K562 (cell line): ENCODE data around the gene YBX1. TPM values are rescaled to one million over a fixed set of nuclear protein-coding genes. Genes with fewer than 3 reads are reported as not detected.

Experiments used
- ATAC-seq: fragments of 200-7000 bp; cut with Tn5 transposase; 3 replicates; pipeline ENCODE4 v1.9.1; 2020; ENCODE audit warnings: moderate library complexity
- BruUV-seq: library from RNA; stranded (reverse); fragments of 400-500 nt; replicated peaks from 2 replicates; lab custom pipeline; 2021; lab: Mats Ljungman, UMichigan
- CTCF ChIA-PET: fragments of 300-600 bp; formaldehyde crosslinking; extraction: SDS; loops from one replicate; lab custom pipeline; 2021; ENCODE audit warnings: low intra/inter-chr PET ratio; lab: Yijun Ruan, JAX
- POLR2A ChIA-PET: fragments of 300-600, 350-650 bp; sonication (Branson Sonifier 250); formaldehyde crosslinking; extraction: SDS; loops from one replicate; lab custom pipeline; 2021; ENCODE audit warnings: antibody characterized with exemption, inconsistent platforms; lab: Yijun Ruan, JAX
- DNase-seq, 4 experiments: peaks; one replicate each; pipeline versions ENCODE4 v3.0.0 to v3.0.0-alpha.2; 2011 to 2018; ENCODE audit warnings: low spot score in 3 of 4, mixed read lengths in 3 of 4; ENCODE audit errors: extremely low read depth in 1 of 4
- FAIRE-seq: peaks from 2 replicates; lab custom pipeline; 2011; peaks lifted over from hg19 to GRCh38; lab: Jason Lieb, UNC
- H2AFZ ChIP-seq: 2 replicates; pipeline ENCODE4 v1.6.0; 2011; ENCODE audit warnings: low read depth, low read length, control low read depth, inconsistent platforms
- H3K27ac ChIP-seq: fragments of 200-600 bp; 3 replicates; pipeline ENCODE4 v1.8.0; 2011; ENCODE audit warnings: low read depth, mild to moderate bottlenecking, control low read depth, inconsistent platforms, low read length, moderate library complexity, mixed read lengths; ENCODE audit errors: extremely low read depth
- H3K27me3 ChIP-seq, 2 experiments: fragments of 300-600 bp in 1 of 2; 2 replicates in 1 of 2; 3 replicates in 1 of 2; pipeline versions ENCODE4 v1.6.0 to v1.8.0; 2011; ENCODE audit warnings: inconsistent platforms in 2 of 2, low read length in 2 of 2, mild to moderate bottlenecking in 1 of 2, mixed read lengths in 1 of 2, moderate library complexity in 1 of 2; ENCODE audit not compliant: control insufficient read depth in 2 of 2, insufficient read depth in 2 of 2
- H3K36me3 ChIP-seq: fragments of 300-600 bp; 3 replicates; pipeline ENCODE4 v1.8.0; 2011; ENCODE audit warnings: mild to moderate bottlenecking, low read length, inconsistent platforms; ENCODE audit not compliant: control insufficient read depth, insufficient read depth
- H3K4me1 ChIP-seq, 2 experiments: fragments of 200-600 bp in 1 of 2; replicated peaks in 1 of 2; 2 replicates in 1 of 2; 3 replicates in 1 of 2; pipeline versions ENCODE4 v1.5.1 to v1.8.0; 2011; ENCODE audit warnings: inconsistent platforms in 2 of 2, low read length in 2 of 2, mild to moderate bottlenecking in 1 of 2, mixed read lengths in 1 of 2, moderate library complexity in 1 of 2; ENCODE audit not compliant: control insufficient read depth in 2 of 2, insufficient read depth in 2 of 2
- H3K4me2 ChIP-seq: 2 replicates; pipeline ENCODE4 v1.6.1; 2011; ENCODE audit warnings: low read length, control low read depth, inconsistent platforms, mixed read lengths; ENCODE audit not compliant: insufficient read depth
- H3K4me3 ChIP-seq: fragments of 200-600 bp; sonication (generic), shearing (Covaris generic); 2 replicates; pipeline ENCODE4 v1.5.1; 2016; ENCODE audit warnings: control low read depth, inconsistent platforms
- H3K79me2 ChIP-seq: fragments of 200-600 bp; 3 replicates; pipeline ENCODE4 v1.8.0; 2011; ENCODE audit warnings: low read length, inconsistent platforms; ENCODE audit not compliant: control insufficient read depth, insufficient read depth
- H3K9ac ChIP-seq, 2 experiments: 2 replicates each; pipeline versions ENCODE4 v1.6.0 to v1.6.1; 2011; ENCODE audit warnings: low read depth in 2 of 2, low read length in 2 of 2, control low read depth in 1 of 2, inconsistent platforms in 1 of 2, mild to moderate bottlenecking in 1 of 2, mixed read lengths in 1 of 2; ENCODE audit not compliant: insufficient read depth in 1 of 2
- H3K9me1 ChIP-seq: one replicate; pipeline ENCODE4 v1.6.0; 2011; ENCODE audit warnings: inconsistent platforms, mild to moderate bottlenecking, low read length, moderate library complexity; ENCODE audit not compliant: control insufficient read depth, insufficient read depth
- H3K9me3 ChIP-seq: replicated peaks from 2 replicates; pipeline ENCODE4 v1.5.1; 2011; ENCODE audit warnings: low read depth, low read length, inconsistent platforms; ENCODE audit not compliant: control insufficient read depth, insufficient read depth
- H4K20me1 ChIP-seq: replicated peaks from 2 replicates; pipeline ENCODE4 v1.6.1; 2011; ENCODE audit warnings: low read length, inconsistent platforms, mixed read lengths; ENCODE audit not compliant: control insufficient read depth, insufficient read depth
- BRF1 ChIP-seq: IDR thresholded peaks from 3 replicates; pipeline ENCODE4 v1.6.1; 2011; ENCODE audit warnings: borderline replicate concordance, mild to moderate bottlenecking; ENCODE audit not compliant: insufficient read length; ENCODE audit errors: extremely low read depth
- CTCF ChIP-seq, 3 experiments: IDR thresholded peaks in 2 of 3; conservative IDR thresholded peaks in 1 of 3; 2 replicates each; pipeline ENCODE4 v1.5.1; 2011 to 2012; ENCODE audit warnings: low read length in 3 of 3, mild to moderate bottlenecking in 3 of 3, control low read depth in 2 of 3, improper control_type of control experiment in 1 of 3, inconsistent platforms in 1 of 3, low read depth in 1 of 3, mixed read lengths in 1 of 3, moderate library complexity in 1 of 3; ENCODE audit not compliant: insufficient read depth in 2 of 3
- HMGN3 ChIP-seq: IDR thresholded peaks from 2 replicates; pipeline ENCODE4 v1.6.1; 2011; ENCODE audit warnings: borderline replicate concordance, low read depth, mild to moderate bottlenecking, mixed read lengths, low read length; ENCODE audit not compliant: insufficient read length; ENCODE audit errors: extremely low read depth
- JUN ChIP-seq, 2 experiments: sonication (generic) in 1 of 2; formaldehyde crosslinking in 1 of 2; IDR thresholded peaks; 2 replicates each; pipeline versions ENCODE4 v1.6.1 to v1.8.0; 2012 to 2022; ENCODE audit warnings: borderline replicate concordance in 2 of 2, mild to moderate bottlenecking in 2 of 2, improper control_type of control experiment in 1 of 2, low read depth in 1 of 2, low read length in 1 of 2, missing genetic modification reagents in 1 of 2
- RAD21 ChIP-seq, 2 experiments: fragments of 250-450 bp in 1 of 2; fragments of 450-650 bp in 1 of 2; sonication (Bioruptor Pico) in 1 of 2; formaldehyde crosslinking in 1 of 2; IDR thresholded peaks in 1 of 2; conservative IDR thresholded peaks in 1 of 2; 2 replicates each; pipeline versions ENCODE4 v1.4.0 to v1.8.0; 2020 to 2022; ENCODE audit warnings: mild to moderate bottlenecking in 2 of 2, moderate library complexity in 1 of 2
- SRSF1 ChIP-seq: fragments of 200-400 bp; formaldehyde crosslinking; IDR thresholded peaks from 2 replicates; pipeline ENCODE4 v1.6.1; 2017; ENCODE audit warnings: mild to moderate bottlenecking, low read depth, low read length, moderate library complexity
- ZNF274 ChIP-seq: IDR thresholded peaks from 2 replicates; pipeline ENCODE4 v1.6.1; 2011; ENCODE audit warnings: low read depth, mild to moderate bottlenecking, low read length, moderate library complexity, borderline replicate concordance
- WGBS: fragments of 100-300 bp; shearing (Covaris generic); methylation state at CpG from one replicate; pipeline ENCODE4 v1.1.6; 2016; ENCODE audit warnings: low coverage, mixed read lengths; ENCODE audit not compliant: insufficient coverage; ENCODE audit errors: missing lambda C conversion rate; 5-methylcytosine and 5-hydroxymethylcytosine counted together
- in situ Hi-C: fragments of 300-500 bp; cut with MboI; formaldehyde crosslinking; loops from 4 replicates; pipeline ENCODE4 v1.15.0; 2018; ENCODE audit warnings: inconsistent platforms, mixed read lengths
- intact Hi-C: fragments of 100-400 bp; cut with micrococcal nuclease; formaldehyde crosslinking; loops from 2 replicates; pipeline ENCODE4 v1.14.2; 2022
- polyA plus RNA-seq, 8 experiments: library from polyadenylated mRNA; depleted of rRNA in 4 of 8; stranded (reverse) in 5 of 8; unstranded in 3 of 8; fragments of >200 nt; fragmentation: Nextera tagmentation in 2 of 8; fragmentation: Illumina TruSeq in 1 of 8; extraction: Ambion mirVana in 2 of 8; extraction: Trizol in 1 of 8; gene quantifications; 2 replicates each; pipeline versions ENCODE4 v1.2.1 to v1.2.3, GENCODE V29; 2011 to 2014; ENCODE audit warnings: inconsistent platforms in 1 of 8, missing spikeins in 1 of 8
- total RNA-seq, 7 experiments: library from RNA; depleted of rRNA in 6 of 7; stranded (reverse); fragments of >200 nt in 6 of 7; fragmentation: Illumina TruSeq in 2 of 7; extraction: Trizol in 2 of 7; gene quantifications; 2 replicates each; pipeline versions ENCODE4 v1.2.1 to v1.2.3, GENCODE V29; 2011 to 2021; ENCODE audit warnings: low replicate concordance in 1 of 7

Gene YBX1
- total and polyA plus RNA-seq, 9 of the 15 experiments (the other 6 are each of a cell fraction or from before 2014, with no cell fraction given) = 363 to 1,955 (median 1,216) TPM

GRCh38 chr1:42689912-42690311 lies 7.7 kb downstream of the YBX1 start (continued):
- TF ChIP-seq HMGN3 (no peak), JUN (IDR thresholded peaks at IDR 0.05; ENCODE audit: borderline replicate concordance, low read depth, low read length) (no peak), JUN (CRISPR knock-in tag; IDR thresholded peaks at IDR 0.05; ENCODE audit: borderline replicate concordance) (no peak), ZNF274 (no peak), BRF1 (no peak)

GRCh38 chr1:42690477-42691156 lies 8.4 kb downstream of the YBX1 start:
- peaks cover 81% of the 10 kb centered on the region for H4K20me1 ChIP-seq
- intact Hi-C loops = no loop called here
- BruUV-seq = no TSS peak
- H3K4me2 ChIP-seq = no peak overlapping the region
- no peaks in the 10 kb centered on the region for H3K9me3 ChIP-seq
- H3K4me3 ChIP-seq = no peak overlapping the region
- no peak overlapping the region for H2AFZ ChIP-seq
- H3K4me1 ChIP-seq = peaks cover 6 to 39% of the 10 kb centered on the region in 2 experiments; a peak in 4 of 5 replicates
- ATAC-seq (no peak), DNase-seq (no peak)
- no peaks in the 10 kb centered on the region for H3K27me3 ChIP-seq
- H3K36me3 ChIP-seq = peaks cover 100% of the 10 kb centered on the region
- H3K9ac ChIP-seq = no peak overlapping the region
- CTCF ChIA-PET = interaction anchor here (1.6 kb wide), 1 partner anchor 113 kb away, joined by 4 read pairs; no protein-coding TSS in a partner anchor
- H3K9me1 ChIP-seq = peaks cover 8% of the 10 kb centered on the region
- no peak overlapping the region for H3K27ac ChIP-seq
- TF ChIP-seq SRSF1 = no peak
- TF ChIP-seq RAD21 (CRISPR knock-in tag; conservative IDR thresholded peaks at IDR 0.05 in 1 of 2, IDR thresholded peaks at IDR 0.05 in 1 of 2) = 0 out of 4 replicates have a peak, but pooled peaks of 1 of the 2 experiments have one; percentile 6
- peak in 1 of 3 experiments; percentile 34; a peak in 2 of 6 replicates for TF ChIP-seq CTCF (IDR thresholded peaks at IDR 0.05 in 2 of 3, conservative IDR thresholded peaks at IDR 0.05 in 1 of 3; ENCODE audit: insufficient read depth in 2 of 3, low read depth in 1 of 3, low read length in 3 of 3)
- TF ChIP-seq, all 486 proteins: peak for 2
- in situ Hi-C loops = no loop called here
- 100% methylated on average over 1 of the region's 1 CpG for WGBS
- no peak for FAIRE-seq
- peaks cover 100% of the 10 kb centered on the region for H3K79me2 ChIP-seq
- POLR2A ChIA-PET = interaction anchor here (0.7 to 5.7 kb wide), 8 partner anchors 8 to 33 kb away, joined by 3 to 58 read pairs (median 6); partner anchors contain the start of genes PPIH and YBX1
